RWPE2 (cell line): ENCODE measurements around the gene UVRAG.

Experiments
- ATAC-seq: fragments of 200-7000 bp; cut with Tn5 transposase; 3 replicates; pipeline ENCODE4 v1.9.1; 2021; ENCODE audit warnings: low read depth
- DNase-seq: peaks from one replicate; pipeline ENCODE4 v3.0.0-alpha.2; 2020; ENCODE audit warnings: low spot score
- H3K27ac ChIP-seq: fragments of 450-650 bp; 2 replicates; pipeline ENCODE4 v1.5.1; 2017; ENCODE audit warnings: mild to moderate bottlenecking; ENCODE audit not compliant: poor library complexity, severe bottlenecking
- H3K27me3 ChIP-seq: fragments of 250-450 bp; sonication (Bioruptor Pico); 2 replicates; pipeline ENCODE4 v1.5.1; 2021; ENCODE audit warnings: mild to moderate bottlenecking, moderate library complexity; ENCODE audit not compliant: insufficient read depth, poor library complexity, severe bottlenecking
- H3K36me3 ChIP-seq: fragments of 250-450 bp; sonication (Bioruptor Pico); 2 replicates; pipeline ENCODE4 v1.5.1; 2020; ENCODE audit warnings: low read depth, mild to moderate bottlenecking, moderate library complexity
- H3K4me1 ChIP-seq: fragments of 250-450 bp; sonication (Bioruptor Pico); 2 replicates; pipeline ENCODE4 v1.5.1; 2021; ENCODE audit warnings: mild to moderate bottlenecking, moderate library complexity; ENCODE audit not compliant: insufficient read depth, poor library complexity, severe bottlenecking
- H3K4me3 ChIP-seq: fragments of 250-450 bp; sonication (Bioruptor Pico); 2 replicates; pipeline ENCODE4 v1.5.1; 2021; ENCODE audit warnings: mild to moderate bottlenecking, moderate library complexity; ENCODE audit not compliant: severe bottlenecking
- H3K9me3 ChIP-seq: fragments of 250-450 bp; sonication (Bioruptor Pico); 2 replicates; pipeline ENCODE4 v1.5.1; 2021; ENCODE audit warnings: mild to moderate bottlenecking, moderate library complexity; ENCODE audit not compliant: severe bottlenecking
- CTCF ChIP-seq: fragments of 450-650 bp; IDR thresholded peaks from one replicate; pipeline ENCODE4 v1.5.1; 2017; ENCODE audit warnings: mild to moderate bottlenecking, moderate library complexity; ENCODE audit not compliant: poor library complexity, severe bottlenecking

UVRAG gene

GRCh38 chr11:75934851-75935250, 119.8 kb downstream of the UVRAG start:
- Histone ChIP-seq H3K4me1 (no peaks in the 10 kb centered on the region), H3K4me3 (no peak overlapping the region), H3K9me3 (no peaks in the 10 kb centered on the region), H3K27me3 (no peaks in the 10 kb centered on the region), H3K36me3 (no peaks in the 10 kb centered on the region), H3K27ac (no peak overlapping the region)
- ATAC-seq, result no peak
- DNase-seq, result no peak
- TF ChIP-seq CTCF, result no peak

DNA sequence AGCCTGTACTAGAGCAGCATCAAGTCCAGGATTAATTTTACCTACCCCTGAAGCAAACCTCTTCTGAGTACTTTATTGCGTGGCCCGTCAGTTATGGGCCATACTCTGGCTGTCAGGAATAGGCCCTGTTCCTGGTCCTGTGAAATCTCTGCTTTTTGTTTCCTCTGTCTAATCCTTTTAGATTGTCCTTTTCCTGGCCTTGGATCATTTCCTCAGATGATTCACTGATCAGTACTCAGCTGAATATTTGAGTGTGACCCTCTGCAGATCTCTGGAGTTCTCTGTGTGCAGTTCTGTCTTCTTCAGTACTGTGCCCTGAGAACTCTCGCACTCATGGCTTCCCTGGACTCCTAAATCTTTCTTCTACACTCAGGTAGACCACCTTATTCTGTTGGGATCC, 123.5 kb downstream of the UVRAG start:
- DNase-seq, result no peak

GRCh38 chr11:75939516-75939915, 124.5 kb downstream of the UVRAG start:
- ATAC-seq (no peak), DNase-seq (no peak)
- no peak overlapping the region for H3K27ac ChIP-seq
- H3K36me3 ChIP-seq, result no peaks in the 10 kb centered on the region
- no peaks in the 10 kb centered on the region for H3K9me3 ChIP-seq
- no peaks in the 10 kb centered on the region for H3K27me3 ChIP-seq
- no peaks in the 10 kb centered on the region for H3K4me1 ChIP-seq
- no peak for TF ChIP-seq CTCF
- no peak overlapping the region for H3K4me3 ChIP-seq

More for the DNA sequence above, 123.5 kb downstream of the UVRAG start:
- ATAC-seq, result no peak; the same call in 2 of the 3 replicates
- Histone ChIP-seq H3K36me3 (no peaks in the 10 kb centered on the region), H3K4me1 (no peaks in the 10 kb centered on the region), H3K4me3 (no peak overlapping the region), H3K27ac (no peak overlapping the region), H3K9me3 (no peaks in the 10 kb centered on the region), H3K27me3 (no peaks in the 10 kb centered on the region)
- TF ChIP-seq CTCF, result no peak

DNA sequence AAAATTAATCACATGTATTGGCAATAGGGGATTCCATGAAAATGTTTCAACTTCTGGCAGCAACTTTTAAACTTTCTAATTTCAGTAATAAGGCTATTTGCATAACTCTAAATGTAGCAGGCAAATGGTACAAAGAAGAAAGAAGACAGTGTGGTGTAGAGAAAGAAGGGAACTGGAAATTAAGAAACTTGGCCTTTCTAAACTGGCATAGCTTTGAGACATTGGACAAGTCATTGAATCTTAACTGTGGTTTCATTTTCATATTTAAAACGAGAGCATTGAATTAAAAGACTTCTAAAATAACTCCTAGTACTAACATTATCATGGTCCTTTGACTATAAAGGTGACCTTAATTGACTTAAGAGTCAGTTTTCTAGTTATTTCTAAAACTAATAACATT, 125.0 kb downstream of the UVRAG start:
- no peaks in the 10 kb centered on the region for H3K9me3 ChIP-seq

More for the DNA sequence above, 125.0 kb downstream of the UVRAG start:
- Histone ChIP-seq H3K4me3 (no peak overlapping the region), H3K27ac (no peak overlapping the region), H3K36me3 (no peaks in the 10 kb centered on the region), H3K27me3 (no peaks in the 10 kb centered on the region), H3K4me1 (no peaks in the 10 kb centered on the region)
- no peak for DNase-seq
- ATAC-seq, result no peak
- no peak for TF ChIP-seq CTCF
